SHP77 treated with DMSO at 0.1 percent for 48 hours (cell line): ENCODE results near the gene MAGEH1.
"Not testable (repeated sequence)": the region's sequence is repeated elsewhere in the genome, so short reads cannot be mapped to it uniquely, and the experiment has no call there.

ENCODE experiments used
- DNase-seq: peaks from one replicate; lab custom pipeline; 2025; lab: John Stamatoyannopoulos, UW

Gene MAGEH1

GRCh38 chrX:55451990-55452832, at the start of gene MAGEH1:
TSS of gene MAGEH1 (plus strand) at chrX:55452127. CDS start at chrX:55452375, 248 bp downstream.
- DNase-seq = peak; percentile 89

- DNase-seq = not testable (repeated sequence)
Measured at GRCh38 chrX:55427079-55427478, 24.8 kb upstream of the MAGEH1 start.

GRCh38 chrX:55443468-55443867, 8.5 kb upstream of the MAGEH1 start:
- not testable (repeated sequence) for DNase-seq

- no peak for DNase-seq
Measured at GRCh38 chrX:55450259-55450658, 1.7 kb upstream of the MAGEH1 start.

GRCh38 chrX:55451141-55451540, 786 bp upstream of the MAGEH1 start:
- DNase-seq = no peak

- no peak for DNase-seq
Measured at GRCh38 chrX:55451626-55451989, 319 bp upstream of the MAGEH1 start.

- DNase-seq = no peak
Measured at GRCh38 chrX:55452833-55453124, 852 bp downstream of the MAGEH1 start.

GRCh38 chrX:55455708-55456107, 3.8 kb downstream of the MAGEH1 start:
- DNase-seq = not testable (repeated sequence)

- DNase-seq = not testable (repeated sequence)
Measured at GRCh38 chrX:55459426-55459825, 7.5 kb downstream of the MAGEH1 start.

GRCh38 chrX:55459926-55460325, 8.0 kb downstream of the MAGEH1 start:
- DNase-seq = not testable (repeated sequence)

- DNase-seq = not testable (repeated sequence)
Measured at GRCh38 chrX:55464050-55464449, 12.1 kb downstream of the MAGEH1 start.

GRCh38 chrX:55465108-55465507, 13.2 kb downstream of the MAGEH1 start:
- DNase-seq = not testable (repeated sequence)

GRCh38 chrX:55465791-55466190, 13.9 kb downstream of the MAGEH1 start:
- DNase-seq = not testable (repeated sequence)

GRCh38 chrX:55479956-55480355, 28.0 kb downstream of the MAGEH1 start:
- not testable (repeated sequence) for DNase-seq

- DNase-seq = no peak
Measured at GRCh38 chrX:55480390-55481062, 28.6 kb downstream of the MAGEH1 start.

GRCh38 chrX:55484948-55485347, 33.0 kb downstream of the MAGEH1 start:
- DNase-seq = no peak

- no peak for DNase-seq
Measured at GRCh38 chrX:55486736-55487135, 34.8 kb downstream of the MAGEH1 start.

GRCh38 chrX:55487143-55487542, 35.2 kb downstream of the MAGEH1 start:
- no peak for DNase-seq

- no peak for DNase-seq
Measured at GRCh38 chrX:55488006-55488592, 36.2 kb downstream of the MAGEH1 start.

GRCh38 chrX:55488593-55489313, 36.8 kb downstream of the MAGEH1 start:
- DNase-seq = peak; percentile 41

GRCh38 chrX:55489314-55490009, 37.5 kb downstream of the MAGEH1 start, which contains the start of gene USP51:
TSS of gene USP51 (minus strand) at chrX:55489848. CDS start at chrX:55488939, 909 bp downstream.
- peak; percentile 41 for DNase-seq

- DNase-seq = no peak
Measured at GRCh38 chrX:55490121-55490520, 38.2 kb downstream of the MAGEH1 start.
